Effector CD8-positive, alpha-beta T cell (primary cell): ENCODE data around the gene GRB7.

Source experiments
- DNase-seq: peaks from one replicate; lab custom pipeline; 2025; lab: John Stamatoyannopoulos, UW

The GRB7 gene

DNA sequence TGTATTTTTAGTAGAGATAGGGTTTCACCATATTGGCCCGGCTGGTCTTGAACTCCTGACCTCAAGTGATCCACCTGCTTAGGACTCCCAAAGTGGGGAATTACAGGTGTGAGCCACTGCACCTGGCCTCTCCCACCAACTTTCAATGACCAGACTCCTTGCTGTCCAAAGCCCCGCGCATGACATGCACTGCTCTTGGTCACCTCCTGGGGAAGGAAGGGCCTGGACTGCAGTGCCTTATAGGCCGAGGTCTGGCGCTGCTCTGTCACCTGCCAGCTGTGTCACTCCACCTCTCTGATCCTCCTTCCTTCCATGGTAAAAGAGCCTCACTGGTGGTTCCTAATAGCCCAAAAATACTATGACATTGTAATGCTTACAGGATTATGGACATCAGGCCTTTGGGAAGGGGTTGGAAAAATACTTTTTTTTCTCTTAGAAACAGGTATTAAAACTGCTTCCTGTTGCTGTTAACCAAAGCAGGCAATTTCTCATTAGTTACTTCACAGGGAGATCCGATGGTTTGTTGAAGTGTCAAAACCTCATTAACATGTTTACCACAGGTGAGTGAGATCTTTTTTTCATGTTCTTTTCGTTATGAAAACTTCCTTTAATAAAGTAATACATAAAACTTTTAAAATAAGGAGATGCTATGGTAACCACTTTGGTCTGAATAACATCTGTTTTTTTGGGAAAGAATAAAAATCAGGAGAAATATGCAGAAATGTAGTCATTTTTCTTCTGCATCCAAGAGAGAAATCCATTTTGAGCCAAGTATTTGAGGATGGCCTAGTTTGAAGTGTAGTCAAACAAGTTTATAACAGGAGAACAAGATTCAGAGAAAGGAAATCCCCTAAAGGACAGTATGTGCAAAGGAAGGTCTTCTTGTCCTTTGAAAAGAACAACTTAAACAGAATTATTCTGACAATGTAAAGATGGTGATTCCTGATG, 35.5 kb downstream of the GRB7 start:
- DNase-seq, result no peak

DNA sequence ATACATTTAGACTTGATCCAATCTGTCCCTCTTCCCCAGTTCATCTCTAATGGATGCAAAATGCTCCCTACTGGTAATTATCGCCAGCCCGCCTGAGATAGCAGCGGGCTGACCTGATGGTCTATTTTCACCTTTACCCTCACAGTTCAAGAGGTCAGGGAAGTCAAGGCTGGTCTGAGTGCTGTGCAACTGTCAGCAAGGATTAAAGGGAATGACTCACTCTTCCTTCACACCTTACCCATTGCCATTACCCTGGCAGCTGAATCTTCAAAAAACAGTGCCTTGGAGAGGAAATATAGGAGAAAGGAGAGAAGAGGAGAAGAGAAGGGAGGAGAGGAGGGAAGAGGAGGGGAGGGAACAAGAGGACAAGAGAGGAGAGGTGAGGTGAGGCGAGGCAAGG, 36.3 kb downstream of the GRB7 start:
- DNase-seq, result no peak

GRCh38 chr17:39775031-39775430, 37.3 kb downstream of the GRB7 start:
- no peak for DNase-seq

- DNase-seq, result no peak
Observed at GRCh38 chr17:39776252-39776651, 38.5 kb downstream of the GRB7 start.

DNA sequence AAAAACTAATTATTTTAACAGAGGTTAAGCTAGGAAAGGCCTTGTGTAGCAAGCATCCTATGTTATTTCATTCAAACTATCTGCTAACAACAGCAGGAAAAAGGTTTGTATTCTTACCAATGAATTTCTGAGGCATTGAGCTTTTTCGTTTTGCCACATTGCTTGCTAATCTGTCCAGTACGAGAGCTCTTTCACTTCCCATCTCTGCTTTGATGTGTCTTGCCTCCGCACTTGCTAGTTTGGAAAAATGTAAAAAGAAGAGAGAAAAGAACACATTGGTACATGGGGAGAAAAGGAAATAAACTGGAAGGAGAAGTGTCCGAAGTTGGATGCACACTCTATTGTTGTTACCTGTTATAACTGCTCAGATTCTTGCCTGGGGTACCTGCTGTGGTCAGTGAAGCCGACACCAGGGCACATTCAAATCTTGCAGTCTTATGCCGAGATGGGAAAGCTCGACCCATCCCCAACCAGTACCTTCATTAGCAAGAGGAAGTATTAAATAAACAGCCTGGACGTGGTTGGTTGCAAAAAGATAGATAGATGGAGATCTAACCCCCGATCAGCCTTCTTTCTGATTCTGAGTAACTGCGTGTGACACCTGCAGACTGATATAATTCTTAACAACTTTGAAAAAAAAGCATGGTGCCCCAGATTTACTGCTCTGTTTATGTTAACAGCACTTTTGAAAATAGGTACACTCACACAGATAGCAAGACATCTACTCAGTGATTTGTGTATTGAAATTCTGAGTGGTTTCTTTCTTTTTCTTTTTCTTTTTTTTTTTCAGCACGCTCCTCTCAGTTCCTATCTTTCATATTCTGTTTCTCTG, 40.0 kb downstream of the GRB7 start:
- DNase-seq, result no peak

DNA sequence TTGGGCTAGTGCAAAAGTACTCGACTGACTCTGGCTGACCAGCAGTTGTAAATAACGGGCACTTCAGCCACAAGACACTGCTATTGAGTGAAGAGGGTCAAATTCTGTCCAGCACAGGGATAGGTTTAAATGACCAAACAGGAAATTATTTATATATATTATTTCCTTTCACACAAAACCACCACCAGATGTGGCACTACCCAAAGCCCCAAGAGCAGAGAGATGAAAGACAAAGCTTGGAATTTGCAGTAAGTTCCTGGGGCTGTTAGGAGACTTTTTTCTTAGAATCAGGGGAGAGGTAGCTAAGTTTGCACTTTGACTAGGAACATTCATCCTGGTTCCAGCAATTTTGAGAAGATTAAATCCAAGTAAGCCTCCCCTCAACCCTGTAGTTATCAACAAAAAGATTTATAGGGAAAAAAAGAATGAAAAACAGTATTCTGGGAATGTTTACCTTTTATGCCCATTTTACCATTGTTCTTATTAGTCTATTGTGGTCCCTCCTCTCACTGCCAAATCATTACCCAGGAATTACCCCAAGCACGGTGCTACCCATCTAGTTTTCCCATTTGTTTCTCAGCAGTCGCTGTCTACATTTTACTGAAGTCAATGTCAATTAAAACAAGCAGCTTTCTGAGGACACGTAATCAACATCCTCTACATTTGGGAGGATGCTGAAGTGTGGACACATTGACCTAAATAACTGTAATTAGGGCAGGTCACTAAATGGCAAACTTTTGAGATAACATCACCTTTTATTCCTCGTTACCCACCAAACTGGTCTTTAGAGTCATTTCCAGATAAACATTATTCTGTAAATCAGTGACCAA, 43.5 kb downstream of the GRB7 start:
- DNase-seq, result no peak

- DNase-seq, result no peak
Observed at GRCh38 chr17:39781861-39782213, 44.1 kb downstream of the GRB7 start.

- DNase-seq, result no peak
Observed at GRCh38 chr17:39782481-39782880, 44.7 kb downstream of the GRB7 start.

DNA sequence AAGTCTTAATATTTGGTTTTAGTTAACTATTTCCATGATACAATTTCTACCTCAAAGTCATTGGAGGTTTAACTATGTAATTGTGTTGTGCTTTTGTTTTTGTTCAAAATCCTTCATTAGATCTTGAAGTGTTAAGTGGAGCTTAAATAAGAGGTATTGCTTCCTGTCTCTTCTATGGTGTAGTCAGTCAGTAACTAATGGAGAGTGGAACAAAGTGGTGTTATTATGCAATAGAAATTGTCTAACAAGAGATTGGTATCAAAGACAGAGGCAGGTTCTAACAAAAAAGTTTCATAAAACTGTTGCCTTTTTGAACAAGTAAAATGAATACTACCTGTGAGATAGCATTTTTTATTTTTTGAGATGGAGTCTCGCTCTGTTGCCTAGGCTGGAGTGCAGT, 45.2 kb downstream of the GRB7 start:
- no peak for DNase-seq

- no peak for DNase-seq
Observed at GRCh38 chr17:39787041-39787440, 49.3 kb downstream of the GRB7 start.

DNA sequence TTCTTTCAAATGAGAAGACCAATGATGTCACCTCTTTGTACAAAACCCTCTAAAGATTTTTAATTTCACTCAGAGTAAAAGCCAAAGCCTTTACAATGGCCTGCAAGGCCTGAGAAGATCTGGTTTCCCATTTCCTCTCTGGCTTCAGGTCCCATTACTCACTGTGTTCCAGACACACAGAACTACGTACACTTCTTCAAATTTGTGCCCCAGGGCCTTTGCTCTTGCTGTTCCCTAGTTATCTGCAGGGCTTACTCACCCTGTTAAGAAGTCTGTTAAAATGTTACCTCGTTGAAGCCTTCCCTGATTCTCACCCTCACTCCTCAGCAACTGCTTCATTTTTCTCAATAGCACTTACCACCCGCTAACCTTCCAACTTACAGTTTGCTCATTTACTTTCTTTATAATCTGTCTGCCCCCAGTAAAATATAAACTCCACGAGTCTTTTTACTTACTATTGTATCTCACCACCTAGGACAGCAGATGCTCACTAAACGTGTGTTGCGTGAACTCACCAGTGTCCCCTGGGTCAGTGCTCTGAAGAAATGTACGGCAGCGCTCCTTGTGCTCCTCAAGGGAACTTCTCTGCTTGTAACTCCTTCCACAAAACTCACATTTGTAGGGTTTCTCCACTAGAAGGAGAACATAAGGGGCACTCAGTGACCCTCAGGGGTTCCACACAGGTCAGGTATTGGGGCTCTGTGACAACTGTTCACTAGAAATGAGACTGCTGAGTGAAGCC, 50.2 kb downstream of the GRB7 start:
- no peak for DNase-seq

DNA sequence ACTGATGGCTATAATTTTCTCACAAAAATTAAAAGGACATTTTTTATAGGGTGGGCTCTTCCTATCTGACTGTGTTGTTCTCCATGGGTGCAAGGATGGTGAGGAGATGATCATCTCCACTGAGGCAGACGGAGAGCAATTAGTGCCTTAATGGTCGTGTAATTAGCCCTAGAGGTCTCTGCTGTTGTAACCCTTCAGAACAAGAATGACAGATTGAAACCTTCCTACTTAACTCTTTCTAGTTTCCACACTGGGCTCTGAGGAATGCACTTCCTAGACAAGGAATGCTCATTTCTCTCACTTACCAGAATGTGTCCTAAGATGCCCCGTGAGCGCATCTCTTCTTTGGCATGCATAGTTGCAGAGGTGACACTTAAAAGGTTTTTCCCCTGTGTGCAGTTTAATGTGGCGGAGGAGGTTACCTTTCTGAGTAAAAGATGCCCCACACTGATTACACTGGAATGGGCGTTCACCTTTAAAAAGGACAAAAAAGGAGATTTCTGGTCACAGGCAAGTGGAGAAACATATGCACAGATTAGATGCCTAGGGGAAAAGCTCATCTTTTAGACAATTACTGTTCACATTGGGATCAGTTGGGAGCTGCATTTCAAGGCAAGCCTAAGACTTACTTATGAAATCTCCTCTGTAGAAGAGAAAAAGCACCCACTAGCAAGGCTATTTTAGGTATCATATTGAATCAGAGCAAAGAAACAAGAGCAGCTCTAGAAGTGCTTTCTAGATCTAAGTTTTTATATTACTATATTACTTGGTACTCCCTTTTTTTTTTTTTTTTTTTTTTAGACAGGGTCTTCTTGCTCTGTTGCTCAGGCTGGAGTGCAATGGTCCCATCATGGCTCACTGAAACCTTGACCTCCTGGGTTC, 53.6 kb downstream of the GRB7 start:
- no peak for DNase-seq

GRCh38 chr17:39792526-39793221, 54.9 kb downstream of the GRB7 start:
- DNase-seq, result no peak

GRCh38 chr17:39793301-39793872, 55.6 kb downstream of the GRB7 start:
- no peak for DNase-seq

GRCh38 chr17:39794249-39794970, 56.7 kb downstream of the GRB7 start:
- no peak for DNase-seq
